Measurements from ENCODE around the gene PARVG.
A peak's percentile ranks its signal among the peaks of the same experiment; 100 is the strongest.

The PARVG gene

GRCh38 chr22:44180706-44181032 lies at the start of gene PARVG:
Gene PARVG, plus strand, starts transcription at chr22:44180925. Its CDS starts 2,405 bp downstream, at chr22:44183330.
- no peak for DNase-seq

DNA sequence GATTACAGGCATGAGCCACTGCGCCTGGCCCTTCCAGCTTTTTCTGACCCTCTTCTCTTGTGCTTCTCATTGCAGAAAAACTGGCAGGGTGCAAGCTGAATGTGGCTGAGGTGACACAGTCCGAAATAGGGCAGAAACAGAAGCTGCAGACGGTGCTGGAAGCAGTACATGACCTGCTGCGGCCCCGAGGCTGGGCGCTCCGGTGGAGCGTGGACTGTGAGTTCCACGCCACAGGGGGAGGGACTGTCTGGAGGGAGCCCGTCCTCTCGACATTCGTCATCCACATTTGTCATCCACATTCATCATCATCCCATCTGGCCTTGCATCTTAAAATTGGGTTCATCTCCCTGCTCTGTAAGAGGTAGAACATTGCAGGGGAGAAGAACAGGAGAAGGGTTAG lies 49.3 kb upstream of the PARVG start:
- DNase-seq: no peak

DNA sequence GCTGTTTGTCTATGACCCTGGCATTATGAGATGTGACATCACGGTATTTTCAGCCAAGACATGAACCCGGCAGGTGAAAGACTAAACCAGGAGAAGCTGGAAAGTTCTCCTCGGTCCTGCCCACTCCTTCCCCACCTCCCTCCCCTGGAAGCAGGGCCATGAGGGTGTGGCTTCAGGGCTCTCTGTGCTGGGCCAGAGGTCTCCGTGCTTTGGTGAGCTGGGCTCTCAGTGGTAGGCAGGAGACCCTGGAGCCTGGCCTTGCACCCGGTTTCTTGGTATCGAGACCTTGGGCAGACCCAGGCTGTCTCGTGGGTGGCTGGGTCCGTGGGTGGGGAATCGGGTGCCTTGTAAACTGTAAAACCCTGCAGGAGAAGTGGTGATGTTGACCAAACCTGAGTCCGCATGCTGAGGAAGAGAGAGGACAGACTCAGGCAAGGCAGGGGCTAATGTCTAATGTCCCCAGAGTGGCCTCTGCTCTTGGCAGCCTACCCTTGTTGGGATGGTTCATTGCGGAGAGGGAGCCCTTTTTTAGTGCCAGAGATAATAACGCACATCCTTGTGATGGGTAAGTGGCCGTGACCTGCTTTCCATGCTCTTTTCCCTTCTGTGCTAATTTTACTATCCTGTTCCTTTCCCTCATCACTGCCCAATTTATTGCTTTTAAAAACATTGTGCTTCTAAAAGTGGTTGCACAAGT lies 48.6 kb upstream of the PARVG start:
- no peak for DNase-seq

- DNase-seq: no peak
Measured at GRCh38 chr22:44132724-44133123, 48.0 kb upstream of the PARVG start.

DNA sequence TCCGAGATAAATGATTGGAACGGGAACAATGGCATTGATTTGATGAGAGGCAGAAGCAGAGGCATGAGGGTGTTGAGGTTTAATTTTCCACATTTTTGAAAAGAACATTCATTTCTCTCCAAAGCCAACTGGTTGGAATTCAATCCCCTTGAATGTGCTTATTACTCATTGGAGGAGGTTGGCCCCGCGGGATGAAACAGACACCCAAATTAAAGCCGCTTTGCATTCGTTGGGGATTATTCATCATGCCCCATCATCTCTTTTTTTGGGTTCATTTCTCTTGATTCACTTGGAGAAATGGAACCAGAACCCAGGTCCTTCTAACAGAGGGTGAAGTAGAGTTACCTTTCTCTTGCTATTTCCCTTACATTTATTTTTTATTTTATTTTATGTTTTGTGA lies 47.6 kb upstream of the PARVG start:
- DNase-seq: peak; percentile 70

GRCh38 chr22:44133901-44134571 lies 46.7 kb upstream of the PARVG start:
- DNase-seq: peak; percentile 39

GRCh38 chr22:44136112-44136511 lies 44.6 kb upstream of the PARVG start:
- no peak for DNase-seq

DNA sequence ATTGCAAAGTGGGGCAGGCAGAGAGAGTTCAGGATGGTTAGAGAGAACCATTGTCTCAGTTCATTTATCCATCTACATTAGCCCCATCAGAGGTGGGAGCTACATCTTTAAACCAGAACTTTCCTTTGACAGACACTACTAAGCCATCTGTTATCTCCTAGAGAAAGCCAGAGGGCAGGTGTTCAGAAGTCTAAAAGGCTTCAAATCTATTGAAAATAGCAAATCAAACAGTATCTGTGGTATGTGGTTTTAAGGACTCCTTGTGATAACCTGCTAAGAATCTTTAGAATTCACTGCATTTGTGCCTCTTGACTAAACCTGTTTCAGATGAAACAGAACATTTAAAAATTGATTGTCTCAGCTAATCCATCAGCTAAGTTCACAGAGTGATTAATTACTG lies 43.9 kb upstream of the PARVG start:
- no peak for DNase-seq

DNA sequence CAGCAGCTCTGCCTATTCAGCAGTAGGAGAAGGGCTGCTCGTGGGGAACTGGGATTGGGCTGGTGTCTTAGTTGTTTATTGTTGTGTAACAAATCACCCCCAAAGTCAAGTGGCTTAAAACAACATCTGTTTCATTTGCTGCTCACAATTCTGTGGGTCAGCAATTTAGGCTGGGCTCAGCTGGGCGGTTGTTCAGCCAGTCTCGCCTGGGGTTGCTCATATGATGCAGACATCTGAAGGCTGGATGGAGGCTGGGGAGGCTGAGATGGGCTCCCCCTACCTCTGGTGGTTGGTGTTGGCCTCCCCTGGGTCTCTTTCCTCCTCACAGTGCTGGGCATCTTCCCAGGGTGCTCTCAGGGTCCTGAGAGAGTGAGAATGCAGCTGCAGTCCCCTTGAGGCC lies 43.3 kb upstream of the PARVG start:
- DNase-seq: no peak

DNA sequence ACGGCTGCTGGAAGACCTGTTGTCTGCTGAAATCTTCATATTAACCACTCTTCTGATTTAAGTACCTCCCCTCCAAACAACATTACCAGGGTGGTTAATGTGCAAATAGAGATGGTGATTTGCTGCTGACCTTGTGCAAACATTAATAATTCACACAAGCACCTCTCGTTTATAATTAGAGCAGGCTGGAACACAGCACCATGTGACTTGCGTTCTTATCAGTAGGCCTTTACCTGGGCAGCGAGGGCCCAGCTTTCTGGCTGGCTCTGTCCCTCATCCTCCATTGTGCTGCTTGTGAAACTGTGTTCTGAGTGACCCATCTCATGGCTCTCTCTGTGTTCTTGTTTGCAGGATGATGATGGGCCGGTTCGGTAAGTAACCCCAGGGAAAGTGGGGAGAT lies 41.0 kb upstream of the PARVG start:
- DNase-seq: no peak

DNA sequence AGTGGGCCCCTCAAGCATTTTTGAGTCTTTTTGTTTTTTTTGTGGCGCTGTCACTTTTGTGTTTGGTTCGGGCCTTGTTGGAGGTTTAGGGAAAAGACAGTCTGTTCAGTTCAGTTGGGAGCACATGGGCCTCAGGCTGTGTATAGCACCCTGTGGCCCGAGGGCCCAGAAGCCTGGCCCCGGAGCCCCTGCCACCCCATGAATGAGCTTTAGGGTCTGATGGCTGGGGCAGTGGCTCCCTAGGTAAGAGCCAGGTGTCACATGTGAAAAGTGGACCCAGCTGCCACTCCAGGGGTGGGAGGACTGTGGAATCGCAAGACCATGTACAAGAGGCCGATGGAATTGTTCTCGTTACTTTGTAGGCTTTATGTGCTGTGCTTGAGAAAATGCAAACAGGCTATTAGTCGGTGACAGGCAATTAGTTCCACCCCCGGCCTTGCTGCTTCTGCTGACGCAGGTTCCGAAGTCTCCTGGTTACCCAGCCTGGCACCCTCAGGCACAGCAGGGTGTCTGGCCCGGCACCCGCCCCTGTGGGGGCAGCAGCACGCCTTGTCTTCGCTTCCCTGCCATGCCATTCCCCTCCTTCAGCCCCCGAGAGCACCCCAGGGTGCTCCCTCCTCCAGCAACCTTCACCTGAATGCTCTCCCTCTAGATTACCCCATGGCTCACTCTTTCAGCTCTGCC lies 38.2 kb upstream of the PARVG start:
- DNase-seq: no peak

- no peak for DNase-seq
Measured at GRCh38 chr22:44143105-44143474, 37.6 kb upstream of the PARVG start.

- no peak for DNase-seq
Measured at GRCh38 chr22:44143579-44143978, 37.1 kb upstream of the PARVG start.

GRCh38 chr22:44144046-44144569 lies 36.6 kb upstream of the PARVG start:
- DNase-seq: no peak

DNA sequence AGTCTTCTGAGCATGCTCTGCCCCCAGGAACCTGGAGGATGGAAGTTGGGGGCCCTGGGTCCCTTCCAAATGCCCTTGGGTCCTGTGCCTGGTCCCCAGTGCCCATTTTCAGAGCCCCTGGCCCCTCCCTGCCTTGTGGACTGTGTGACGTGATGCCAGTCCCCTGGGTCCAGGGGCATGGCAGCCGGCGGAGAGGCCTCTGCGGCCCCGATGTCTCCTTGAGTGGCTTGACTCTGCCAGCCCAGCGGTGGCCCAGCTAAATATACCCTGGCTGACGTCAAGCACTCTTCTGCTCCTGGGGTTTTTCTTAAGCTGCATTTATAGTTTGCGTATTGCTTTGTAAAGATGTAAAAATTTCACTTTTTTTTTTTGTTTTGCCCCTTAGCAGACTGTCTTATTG lies 35.2 kb upstream of the PARVG start:
- no peak for DNase-seq

- no peak for DNase-seq
Measured at GRCh38 chr22:44146088-44146861, 34.5 kb upstream of the PARVG start.

- DNase-seq: no peak
Measured at GRCh38 chr22:44147008-44147645, 33.6 kb upstream of the PARVG start.

DNA sequence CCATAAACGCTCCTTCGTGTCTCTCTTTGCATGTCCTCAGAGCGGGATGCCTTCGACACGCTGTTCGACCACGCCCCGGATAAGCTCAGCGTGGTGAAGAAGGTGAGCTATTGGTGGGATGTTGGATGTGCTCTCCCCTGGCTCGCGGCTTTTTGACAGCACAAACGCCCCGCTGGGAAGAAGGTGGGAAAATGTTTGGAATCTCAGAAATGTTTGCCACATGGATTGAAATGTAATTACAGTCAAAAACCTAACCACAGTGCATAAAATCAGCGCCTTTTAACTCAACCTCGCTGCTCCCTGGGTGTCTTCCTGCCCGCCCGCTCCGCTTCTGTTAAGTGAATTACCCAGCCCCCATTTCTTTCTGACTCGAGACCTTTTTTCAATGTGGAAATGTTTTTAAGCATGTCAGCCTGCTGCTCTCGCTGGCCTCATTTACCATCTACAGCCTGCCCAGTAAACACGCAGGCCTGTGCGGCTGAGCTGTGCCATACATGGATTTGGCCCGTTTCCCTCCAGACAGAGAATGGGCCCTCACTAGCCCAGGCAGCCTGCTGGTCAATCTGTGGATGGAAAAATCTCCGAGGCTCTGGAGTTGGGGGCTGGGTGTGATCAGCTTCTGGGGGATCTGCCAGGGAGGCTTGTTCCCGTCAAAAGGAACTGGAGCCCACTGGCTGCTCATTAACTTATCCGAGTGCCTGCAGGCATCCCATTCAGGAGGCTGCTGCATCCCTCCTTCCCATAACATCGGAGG lies 32.7 kb upstream of the PARVG start:
- peak; percentile 92 for DNase-seq

DNA sequence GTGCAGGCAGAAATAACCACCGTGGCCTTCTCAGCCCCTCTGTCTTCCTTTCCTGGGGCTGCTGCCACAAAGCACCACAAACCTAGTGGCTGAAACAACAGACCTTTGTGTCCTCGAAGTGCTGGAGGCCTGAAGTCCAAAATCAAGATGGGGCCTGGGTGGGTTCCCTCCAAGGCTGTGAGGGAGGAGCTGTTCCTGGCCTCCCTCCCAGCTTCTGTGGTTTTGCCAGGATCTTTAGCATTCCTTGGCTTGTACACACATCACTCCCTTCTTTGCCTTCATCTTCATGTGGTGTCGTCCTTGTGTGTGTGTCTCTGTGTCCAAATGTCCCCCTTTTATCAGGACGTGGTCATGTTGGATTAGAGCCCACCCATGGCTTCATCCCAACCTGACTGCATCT lies 29.0 kb upstream of the PARVG start:
- peak; percentile 89 for DNase-seq

GRCh38 chr22:44153710-44154109 lies 27.0 kb upstream of the PARVG start:
- no peak for DNase-seq

- DNase-seq: peak; percentile 83
Measured at GRCh38 chr22:44154436-44154942, 26.2 kb upstream of the PARVG start.

DNA sequence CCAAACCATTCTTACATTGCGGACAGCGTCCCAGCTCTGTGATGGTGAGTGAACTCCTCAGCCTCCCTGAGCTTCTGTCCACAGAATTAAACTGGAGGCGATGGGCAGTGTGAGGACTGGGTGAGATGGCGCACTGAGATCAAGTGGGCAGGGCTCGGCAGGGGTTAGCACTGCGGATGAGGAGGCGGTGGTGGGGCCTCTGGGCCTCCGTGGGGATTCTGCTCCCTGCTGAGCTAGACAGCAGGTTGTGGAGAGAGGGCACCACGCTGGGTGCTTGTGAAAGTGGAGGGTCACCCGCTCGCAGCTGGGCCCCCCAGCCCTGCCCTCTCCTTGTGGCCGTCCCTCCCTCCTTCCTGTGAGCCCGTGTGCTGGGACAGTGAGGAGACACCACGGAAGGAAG lies 25.6 kb upstream of the PARVG start:
- no peak for DNase-seq

All from fibroblast of skin of right biceps (primary cell).